Lower leg skin (tissue), 4 donors: ENCODE data around the gene SOS1. TPM values are rescaled to one million over a fixed set of nuclear protein-coding genes. Genes with fewer than 3 reads are reported as not detected.
"Not testable (repeated sequence)": the region's sequence is repeated elsewhere in the genome, so short reads cannot be mapped to it uniquely, and the experiment has no call there.

Source experiments
- DNase-seq, 2 donors: peaks; one replicate each; pipeline ENCODE4 v3.0.0-alpha.2; 2019; ENCODE audit warnings: low spot score in 2 of 2
- H3K4me3 ChIP-seq: fragments of 200-600 bp; sonication (generic); 2 replicates; pipeline ENCODE4 v1.5.1; 2017; ENCODE audit warnings: mild to moderate bottlenecking, low read depth; ENCODE audit not compliant: poor library complexity, severe bottlenecking
- CTCF ChIP-seq, 3 donors: fragments of 450-650 bp; IDR thresholded peaks; one replicate each; pipeline ENCODE4 v1.5.1; 2016; ENCODE audit warnings: antibody characterized with exemption in 3 of 3, mild to moderate bottlenecking in 3 of 3, moderate library complexity in 2 of 3
- POLR2A ChIP-seq, 2 donors: fragments of 450-650 bp; IDR thresholded peaks; one replicate each; pipeline ENCODE4 v1.6.1; 2016 to 2017; ENCODE audit warnings: antibody characterized with exemption in 2 of 2, mild to moderate bottlenecking in 1 of 2, moderate library complexity in 1 of 2
- WGBS, 2 donors: methylation state at CpG; one replicate each; pipeline ENCODE4 v1.1.5; 2018; 5-methylcytosine and 5-hydroxymethylcytosine counted together
- intact Hi-C: fragments of 100-400 bp; cut with DNase I; formaldehyde crosslinking; loops from one replicate; pipeline ENCODE4 v1.15.0; 2023; ENCODE audit warnings: low total_unique reads
- total RNA-seq, 4 donors: library from RNA; depleted of rRNA; stranded (reverse); fragments of >200 nt; gene quantifications; one replicate each; pipeline ENCODE4 v1.1.0, GENCODE V29; 2016

Gene SOS1
- total RNA-seq, 4 donors from 2014 or later = 18.9 to 25.0 (median 19.3) TPM

- TF ChIP-seq POLR2A (IDR thresholded peaks at IDR 0.05) (no peak), CTCF (IDR thresholded peaks at IDR 0.05) (peak in 1 of 3 donors; percentile 27)
- WGBS, 2 donors = 20% methylated on average over 2 of the region's 2 CpGs
- intact Hi-C loops = no loop called here
- no peak overlapping the region for H3K4me3 ChIP-seq
- DNase-seq = no peak
These were observed 61.4 kb downstream of the SOS1 start for GRCh38 chr2:39059366-39059952.

- no peak for TF ChIP-seq CTCF (IDR thresholded peaks at IDR 0.05)
- TF ChIP-seq POLR2A (IDR thresholded peaks at IDR 0.05) = no peak
- H3K4me3 ChIP-seq = no peak overlapping the region
- intact Hi-C loops = no loop called here
- WGBS, 2 donors = 95 to 96% methylated on average over 3 of the region's 3 CpGs
- no peak for DNase-seq
These were observed 62.8 kb downstream of the SOS1 start for GRCh38 chr2:39058101-39058500.

- intact Hi-C loops, DNase-seq, H3K4me3 ChIP-seq: not testable (repeated sequence)
- 96 to 99% methylated on average over 6 of the region's 6 CpGs for WGBS, 2 donors
These were observed 68.2 kb downstream of the SOS1 start for GRCh38 chr2:39052665-39053064.

GRCh38 chr2:39050109-39050508 is 70.7 kb downstream of the SOS1 start:
- no peak for TF ChIP-seq POLR2A (IDR thresholded peaks at IDR 0.05)
- no peak for TF ChIP-seq CTCF (IDR thresholded peaks at IDR 0.05)
- no peak for DNase-seq
- 92 to 98% methylated on average over 1 of the region's 1 CpG for WGBS, 2 donors
- H3K4me3 ChIP-seq = no peak overlapping the region
- intact Hi-C loops = no loop called here

GRCh38 chr2:39039072-39039471 is 81.8 kb downstream of the SOS1 start:
- intact Hi-C loops = no loop called here
- 98% methylated on average over 2 of the region's 2 CpGs for WGBS, 2 donors
- H3K4me3 ChIP-seq = no peak overlapping the region
- DNase-seq = no peak
- no peak for TF ChIP-seq POLR2A (IDR thresholded peaks at IDR 0.05)
- no peak for TF ChIP-seq CTCF (IDR thresholded peaks at IDR 0.05)

GRCh38 chr2:39033980-39034379 is 86.9 kb downstream of the SOS1 start:
- H3K4me3 ChIP-seq = no peak overlapping the region
- intact Hi-C loops = no loop called here
- DNase-seq = no peak
- TF ChIP-seq CTCF (IDR thresholded peaks at IDR 0.05) (no peak), POLR2A (IDR thresholded peaks at IDR 0.05) (no peak)
